Fibroblast of skin of left quadriceps (primary cell): ENCODE results near the gene PODXL2.
"Not testable (repeated sequence)": the region's sequence is repeated elsewhere in the genome, so short reads cannot be mapped to it uniquely, and the experiment has no call there.

Experiments
- DNase-seq, 2 experiments: peaks; one replicate each; pipeline ENCODE4 v3.0.0-alpha.2; 2013; ENCODE audit warnings: low read depth in 2 of 2

PODXL2 gene

DNA sequence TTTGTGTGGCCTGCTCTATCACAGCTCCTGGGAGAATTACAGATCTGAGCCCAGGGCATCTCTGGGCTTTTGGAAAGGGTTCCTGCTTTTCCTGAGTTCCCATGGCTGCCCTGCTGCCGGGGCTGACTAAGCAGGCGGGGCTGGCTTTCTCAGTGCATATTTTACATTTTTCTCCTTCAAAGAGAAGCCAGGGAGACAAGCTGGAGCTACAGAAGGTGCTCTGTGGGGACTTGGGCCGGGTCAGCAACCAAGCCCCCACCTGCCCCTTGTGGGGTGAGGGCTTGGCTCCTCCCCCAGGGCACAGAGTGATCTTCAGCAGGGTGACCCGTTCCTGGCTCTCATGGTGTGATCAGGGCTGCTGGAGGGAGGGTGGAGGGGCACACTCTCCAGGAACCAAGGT, 61.1 kb downstream of the PODXL2 start:
- peak; percentile 29 to 35 for DNase-seq

DNA sequence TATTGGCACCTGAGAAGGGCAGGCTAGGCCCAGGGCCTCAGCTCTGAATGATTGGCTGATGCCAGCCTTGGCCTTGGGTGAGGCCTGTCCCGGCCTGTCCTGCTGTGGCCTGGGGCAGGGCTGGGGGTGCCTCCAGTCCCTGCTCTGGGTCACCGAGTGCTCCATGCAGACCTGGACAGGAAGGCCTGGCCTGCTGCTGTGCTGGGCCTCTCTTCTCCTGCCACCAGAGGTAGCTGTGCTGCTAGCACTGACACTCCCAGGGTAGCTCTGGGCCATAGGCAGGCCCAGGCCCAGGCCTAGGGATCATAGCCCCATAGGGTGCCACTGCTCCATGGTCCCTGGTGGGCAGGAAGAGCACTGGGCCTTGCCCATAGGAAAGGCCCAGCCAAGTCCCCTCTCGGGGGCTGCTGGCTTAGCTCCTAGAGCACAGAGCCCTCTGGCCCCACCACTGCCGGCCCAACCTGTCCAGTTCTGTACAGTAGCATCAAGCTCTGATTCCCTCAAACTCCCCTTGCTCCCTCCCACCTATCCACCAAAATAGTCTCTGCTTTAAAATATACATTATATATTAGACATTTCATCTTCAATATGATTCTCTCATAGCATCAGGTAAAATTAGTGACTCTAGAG, 62.0 kb downstream of the PODXL2 start:
- peak in 1 of 2 experiments; percentile 30 for DNase-seq

DNA sequence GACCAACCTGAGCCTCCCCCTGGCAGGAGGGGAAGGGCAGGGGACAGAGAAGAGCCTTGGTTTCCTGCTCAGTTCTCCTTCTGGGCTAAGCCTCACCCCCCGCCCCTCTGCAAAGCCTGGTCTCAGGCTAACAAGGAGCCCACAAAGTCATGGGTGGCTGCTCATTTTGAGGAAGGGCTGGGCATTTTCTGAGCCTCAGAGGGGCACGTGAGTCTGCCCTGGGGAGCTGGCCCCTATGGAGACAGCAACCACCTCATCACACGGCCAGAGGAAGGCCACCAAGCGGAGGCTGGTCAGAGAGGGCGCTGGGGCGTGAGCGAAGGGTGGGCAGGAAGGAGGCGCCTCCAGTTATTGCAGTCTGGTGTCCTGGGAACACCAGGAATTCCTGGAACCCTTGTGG, 62.5 kb downstream of the PODXL2 start:
- no peak for DNase-seq

DNA sequence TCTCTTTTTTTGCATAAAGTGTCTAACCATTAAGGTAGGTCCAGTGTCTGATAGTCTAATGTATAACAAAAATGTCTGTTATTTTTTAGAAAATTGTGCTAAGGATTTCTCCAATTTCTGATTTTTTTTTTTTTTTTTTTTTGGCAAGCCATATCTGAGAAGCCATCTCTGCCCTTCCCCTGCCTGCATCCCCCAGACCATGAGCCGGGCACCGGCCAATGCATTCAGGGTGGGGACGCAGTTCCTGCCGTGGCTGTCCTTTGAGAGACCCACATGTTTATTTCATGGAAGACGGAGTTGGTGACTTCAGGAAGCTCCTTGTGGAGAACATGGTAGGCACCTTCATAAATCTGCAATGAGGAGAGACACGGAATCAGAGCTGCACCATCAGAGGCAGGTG, 63.0 kb downstream of the PODXL2 start:
- DNase-seq = no peak

DNA sequence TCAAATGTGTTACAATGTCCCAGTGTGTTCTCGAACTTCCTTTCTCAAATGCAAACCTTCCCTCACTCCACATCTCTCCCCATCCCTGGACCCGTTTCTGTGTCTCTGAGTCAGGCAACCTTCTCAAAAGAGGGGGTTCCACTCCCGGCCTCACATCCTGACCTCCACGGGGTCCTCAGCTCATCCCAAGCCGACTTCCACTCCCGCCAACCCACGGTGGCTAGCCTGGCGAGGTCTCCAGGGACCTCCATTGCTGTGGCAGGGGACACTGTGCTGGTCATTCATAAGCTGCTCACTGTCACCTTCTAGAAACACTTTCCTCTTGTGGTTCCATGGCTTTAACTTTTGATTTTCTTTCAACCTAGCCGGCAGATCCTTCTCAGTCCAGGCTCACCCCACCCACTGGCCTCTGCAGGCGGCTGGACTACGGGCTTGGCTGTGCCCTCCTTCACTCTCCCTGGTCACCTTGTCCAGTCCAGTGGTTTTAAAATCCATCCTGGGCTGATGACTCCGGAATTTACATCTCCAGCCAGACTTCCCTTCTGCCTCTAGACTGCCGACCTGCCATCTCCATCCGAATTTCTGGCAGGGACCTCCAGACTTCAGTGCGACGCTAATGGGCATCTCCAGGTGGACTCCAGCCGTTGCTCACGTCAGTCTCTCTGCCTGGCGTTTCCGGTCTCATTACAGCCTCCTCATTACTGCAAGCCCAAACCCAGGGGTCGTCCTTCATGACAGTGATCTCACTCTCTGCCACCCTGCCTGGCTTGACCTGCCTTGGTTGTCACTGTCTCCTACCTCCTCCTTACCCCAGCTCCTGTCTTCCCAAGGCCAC, 63.7 kb downstream of the PODXL2 start:
- DNase-seq = no peak

DNA sequence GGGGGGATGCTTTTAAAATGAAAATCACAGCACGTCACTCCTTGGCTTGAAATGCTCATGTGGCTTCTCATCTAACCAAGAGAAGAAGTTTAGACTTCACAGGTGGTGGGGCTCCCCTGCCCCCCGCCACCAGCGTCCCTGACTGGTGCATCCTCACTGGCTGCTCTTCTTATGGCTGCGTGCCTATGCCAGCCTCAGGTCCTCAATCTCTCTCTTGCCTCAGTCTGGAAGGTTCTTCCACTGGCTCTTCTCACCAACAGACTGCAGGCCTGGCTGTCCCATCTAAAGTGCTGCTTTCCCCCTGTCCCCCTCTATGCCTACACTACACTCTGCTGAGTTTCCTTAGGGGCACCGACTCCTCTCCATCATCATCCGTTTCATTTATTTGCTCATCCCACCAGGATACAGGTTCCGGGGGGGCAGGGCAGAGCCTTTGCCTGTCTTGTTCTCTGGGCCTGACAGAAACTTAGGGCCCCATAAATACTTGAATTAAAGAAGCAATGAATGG, 64.4 kb downstream of the PODXL2 start:
- no peak for DNase-seq

DNA sequence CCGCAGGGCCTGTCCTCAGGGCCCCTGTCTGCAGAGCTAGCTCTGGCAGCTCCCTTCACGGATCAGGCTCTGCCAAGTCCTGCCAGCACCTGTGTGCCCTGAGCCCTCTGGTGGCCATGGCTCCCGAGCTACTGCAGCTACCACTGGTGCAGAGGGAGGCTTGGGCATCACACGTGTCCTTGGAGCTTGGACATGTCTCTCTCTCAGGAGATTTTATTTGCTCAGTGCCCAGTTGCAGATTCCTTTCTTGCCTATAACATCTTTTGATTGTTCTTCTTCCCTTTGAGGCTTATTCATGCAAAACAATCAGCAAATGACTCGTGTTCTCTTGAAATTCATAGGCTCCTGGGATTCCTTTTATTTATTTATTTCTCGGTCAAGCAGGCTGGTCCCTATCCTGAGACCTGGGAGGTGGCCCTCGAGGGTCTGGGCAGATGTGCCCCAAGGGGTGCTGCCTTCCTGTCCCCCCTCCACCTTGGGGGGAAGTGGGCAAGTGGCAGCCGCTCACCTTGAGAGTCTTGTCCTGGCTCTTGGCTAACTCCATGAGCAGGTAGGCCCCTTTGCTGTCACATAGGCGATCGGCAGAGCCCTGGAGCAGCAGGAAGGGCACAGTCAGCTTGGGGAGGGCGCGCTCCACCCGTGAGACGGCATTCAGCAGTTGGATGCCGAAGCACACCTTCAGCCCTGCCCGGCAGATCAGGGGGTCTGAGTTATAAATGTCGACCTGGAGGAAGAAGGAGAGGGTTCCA, 65.7 kb downstream of the PODXL2 start:
- DNase-seq = no peak

DNA sequence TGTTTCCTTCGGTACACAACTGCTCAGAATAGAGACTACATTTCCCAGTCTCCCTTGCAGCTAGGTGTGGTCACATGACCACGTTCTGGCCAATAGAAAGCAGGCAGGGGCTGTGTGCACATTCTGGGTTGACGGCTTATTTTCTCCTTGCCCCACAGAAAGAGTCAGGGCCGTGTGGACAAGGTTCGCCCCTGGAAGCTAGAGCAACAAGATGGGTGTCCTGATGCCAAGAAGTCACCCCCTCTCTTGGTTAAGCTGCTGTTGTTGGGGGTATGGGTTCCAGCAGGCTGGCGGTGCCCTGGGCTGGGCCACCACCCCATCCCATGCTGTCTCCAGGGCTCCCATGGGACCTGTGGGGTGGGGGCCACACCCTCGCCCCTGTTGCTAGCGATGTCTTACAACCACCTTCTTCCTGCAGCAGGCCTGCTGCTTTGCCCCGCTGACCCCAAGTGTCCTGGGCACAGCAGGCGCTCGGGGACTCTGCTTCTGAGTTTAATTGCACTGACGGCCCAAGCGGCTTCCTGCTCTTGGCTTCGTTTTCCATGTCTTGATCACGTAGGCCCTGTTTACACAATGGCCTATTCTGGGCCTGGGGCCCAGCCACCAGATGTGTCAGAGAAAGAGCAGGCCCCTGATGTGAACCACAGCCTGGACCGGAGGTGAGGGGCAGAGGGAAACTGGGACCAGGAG, 68.7 kb downstream of the PODXL2 start:
- DNase-seq = peak; percentile 77 to 78

DNA sequence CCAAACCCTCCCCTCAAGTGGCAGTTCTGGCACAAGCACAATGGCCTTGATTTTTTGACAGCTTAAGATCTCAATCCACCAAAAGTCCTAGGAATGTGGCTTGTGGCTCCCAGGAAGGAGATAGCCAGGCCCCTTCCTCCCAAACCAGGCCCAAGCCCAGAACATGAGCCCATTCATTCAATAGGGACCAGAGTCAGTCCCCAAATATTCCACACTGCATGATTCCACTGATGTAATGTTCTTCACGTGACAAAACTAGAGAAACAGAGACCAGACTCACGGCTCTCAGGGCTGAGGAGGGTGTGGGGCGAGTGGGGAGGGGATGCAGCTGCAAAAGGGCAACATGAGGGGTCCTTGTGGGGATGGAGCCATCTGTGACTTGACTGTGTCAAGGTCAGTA, 69.3 kb downstream of the PODXL2 start:
- DNase-seq = no peak

DNA sequence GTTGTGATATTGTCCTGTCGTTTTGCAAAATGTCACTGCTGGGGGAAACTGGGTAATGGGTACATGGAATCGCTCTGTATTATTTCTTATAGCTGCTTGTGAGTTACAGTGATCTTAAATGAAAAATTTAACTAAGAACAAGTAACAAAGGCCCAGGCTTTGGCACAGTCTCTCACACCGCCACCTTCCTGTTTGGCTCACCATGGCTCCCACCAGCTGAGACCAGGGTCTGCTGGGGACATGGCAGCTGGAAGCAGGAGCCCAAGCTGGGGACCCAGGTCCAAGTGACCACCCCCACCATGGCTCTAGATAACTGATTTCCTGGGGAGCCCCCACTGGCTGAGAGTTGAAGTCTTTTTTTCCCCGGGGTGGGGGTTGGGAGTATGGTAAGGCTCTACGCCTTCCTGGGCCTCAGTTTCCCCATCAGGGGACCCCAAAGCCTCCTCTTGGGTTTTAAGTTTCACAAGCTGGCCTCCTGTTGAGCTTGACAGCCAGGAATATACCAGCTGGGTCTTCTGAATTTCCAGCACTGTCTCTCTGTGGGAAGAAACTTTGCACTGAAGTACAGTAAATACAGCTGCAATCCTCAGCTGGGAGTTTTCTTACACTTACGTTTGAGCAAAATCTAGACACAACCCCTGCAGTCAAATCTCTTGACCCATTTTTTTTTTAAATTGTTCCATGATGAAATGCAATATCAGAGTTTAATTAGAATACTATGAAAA, 69.9 kb downstream of the PODXL2 start:
- no peak for DNase-seq

DNA sequence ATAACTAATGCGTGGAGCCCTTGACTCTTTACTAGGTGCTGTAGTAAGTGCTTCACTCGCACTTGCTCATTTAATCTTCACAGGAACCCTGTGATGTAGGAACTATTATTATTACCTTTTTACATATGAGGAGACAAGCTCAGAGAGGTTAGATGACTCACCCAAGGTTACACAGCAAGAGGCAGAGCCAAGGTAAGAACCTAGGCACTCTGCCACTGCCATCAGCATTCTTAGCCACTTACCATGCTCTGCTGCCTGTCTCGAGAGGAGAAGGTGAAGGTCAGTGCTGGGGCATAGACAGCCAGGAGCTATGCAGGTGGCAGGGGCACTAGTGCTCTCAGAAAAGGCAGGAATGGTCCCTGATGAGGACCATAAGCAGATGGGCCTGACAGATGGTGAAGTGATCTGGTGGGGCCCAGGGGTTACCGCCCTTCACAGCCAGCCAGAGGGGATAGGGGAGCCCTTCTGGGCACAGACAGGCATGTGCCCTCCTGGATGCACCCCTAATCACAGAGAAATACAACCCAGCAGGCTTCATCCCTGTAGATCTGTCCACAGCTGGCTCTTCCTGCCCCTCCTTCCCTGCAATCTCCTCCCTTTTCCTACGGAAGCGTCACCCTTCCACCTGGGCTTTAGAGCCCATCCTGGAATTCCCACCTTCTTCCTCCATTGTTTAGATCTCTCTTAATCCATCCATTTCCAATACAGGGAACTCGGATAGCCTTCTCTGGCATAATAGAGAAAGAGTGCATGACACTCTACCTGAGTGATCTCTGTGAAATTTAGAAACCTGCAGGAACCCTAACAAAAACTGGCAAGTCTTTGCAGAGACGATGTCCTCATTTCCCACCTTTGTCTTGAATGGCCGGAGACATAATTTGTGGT, 70.7 kb downstream of the PODXL2 start:
- DNase-seq = no peak

DNA sequence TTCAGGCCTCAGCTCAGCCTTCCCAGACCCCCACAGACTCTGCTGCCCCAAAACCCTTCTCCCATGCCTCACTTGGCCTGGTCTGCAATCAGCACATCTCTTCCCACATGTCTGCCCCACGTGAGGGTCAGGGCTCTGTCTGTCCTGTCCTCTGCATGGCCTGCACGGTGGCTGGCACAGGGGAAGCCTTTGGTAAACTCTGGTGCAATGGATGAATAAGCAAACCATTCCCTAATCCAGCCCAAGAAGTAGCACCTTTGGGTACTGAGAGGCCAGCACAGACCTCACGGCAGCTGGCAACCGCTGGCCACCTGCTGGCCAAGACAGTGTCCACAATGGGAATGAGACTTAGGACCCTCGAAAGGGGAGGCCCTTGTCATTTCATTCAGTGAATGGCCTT, 71.4 kb downstream of the PODXL2 start:
- no peak for DNase-seq

DNA sequence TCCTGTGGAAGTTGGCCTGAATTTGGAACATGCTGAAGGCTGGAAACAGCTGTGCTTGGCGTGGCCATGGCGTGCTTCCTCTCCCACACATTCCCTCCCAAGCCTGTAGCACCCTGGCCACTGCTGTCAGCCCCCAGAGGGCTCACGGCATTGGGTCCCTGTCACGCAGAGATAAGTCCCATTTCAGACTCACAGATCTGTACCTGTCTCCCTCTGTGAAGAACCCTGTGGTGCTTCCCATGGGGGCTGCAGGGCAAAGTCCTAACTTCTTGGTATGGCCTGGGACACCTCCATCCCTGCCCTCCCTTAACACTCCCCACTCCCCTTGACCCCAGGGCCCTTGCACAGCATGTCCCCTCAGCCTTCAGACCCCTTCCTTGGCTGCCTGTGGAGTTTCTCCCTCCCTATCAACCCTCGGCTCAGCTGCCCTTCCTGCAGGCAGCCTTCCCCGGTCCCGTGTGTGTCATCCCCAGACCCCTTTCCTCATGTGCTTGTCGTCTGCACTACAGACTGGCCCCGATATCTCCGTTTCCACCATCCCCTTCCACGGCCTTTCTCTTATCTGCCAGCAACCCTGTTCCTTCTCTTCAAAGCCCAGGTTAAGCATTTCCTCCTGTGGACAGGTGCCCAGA, 72.4 kb downstream of the PODXL2 start:
- DNase-seq = no peak

DNA sequence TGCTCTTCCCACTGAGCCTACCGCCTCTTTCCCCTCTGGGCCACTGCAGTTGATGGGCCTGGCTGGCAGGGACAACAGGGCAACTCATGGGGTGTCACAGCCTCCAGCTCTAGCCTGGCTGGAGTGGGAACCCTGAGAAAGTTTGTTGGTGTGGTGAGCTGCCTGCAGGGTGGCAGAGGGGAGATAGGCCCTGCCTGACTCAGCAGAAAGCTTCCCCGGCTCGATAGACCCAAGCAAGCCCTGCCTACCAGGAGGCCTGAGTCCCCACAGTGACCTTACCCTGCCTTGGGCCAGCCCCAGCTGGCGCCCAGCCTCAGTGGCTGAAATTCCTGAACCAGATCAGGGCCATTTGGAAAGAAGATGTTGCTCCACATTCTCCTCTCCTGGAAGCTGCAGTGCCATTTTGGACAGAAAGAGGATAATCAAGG, 73.2 kb downstream of the PODXL2 start:
- DNase-seq = no peak

DNA sequence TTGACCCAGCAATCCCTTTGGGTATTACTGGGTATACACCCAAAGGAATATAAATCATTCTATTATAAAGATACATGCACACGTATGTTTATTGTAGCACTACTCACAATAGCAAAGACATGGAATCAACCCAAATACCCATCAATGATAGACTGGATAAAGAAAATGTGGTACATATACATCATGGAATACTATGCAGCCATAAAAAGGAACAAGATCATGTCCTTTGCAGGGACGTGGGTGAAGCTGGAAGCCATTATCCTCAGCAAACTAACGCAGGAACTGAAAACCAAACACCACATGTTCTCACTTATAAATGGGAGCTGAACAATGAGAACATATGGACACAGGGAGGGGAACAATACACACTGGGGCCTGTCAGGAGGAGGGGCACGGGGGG, 75.9 kb downstream of the PODXL2 start:
- not testable (repeated sequence) for DNase-seq

DNA sequence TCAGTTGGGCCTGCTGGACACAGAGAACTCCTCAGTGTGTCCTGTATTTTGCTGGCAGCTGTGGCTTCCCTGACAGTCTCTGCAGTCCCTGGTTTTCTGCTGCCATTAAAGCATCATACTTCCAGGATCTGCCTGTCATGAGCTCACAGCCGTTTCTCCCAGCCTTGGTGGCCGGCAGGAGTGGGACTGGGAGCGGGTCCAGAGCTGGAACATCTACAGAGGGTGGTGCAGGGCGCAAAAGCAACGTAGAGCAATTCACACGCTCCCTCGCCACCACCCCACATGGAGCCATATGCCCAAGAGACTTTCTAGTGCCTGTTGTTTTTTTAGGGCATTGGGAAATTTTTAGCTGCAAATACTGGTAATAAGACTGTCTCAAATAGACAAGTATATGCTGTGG, 77.3 kb downstream of the PODXL2 start:
- no peak for DNase-seq

DNA sequence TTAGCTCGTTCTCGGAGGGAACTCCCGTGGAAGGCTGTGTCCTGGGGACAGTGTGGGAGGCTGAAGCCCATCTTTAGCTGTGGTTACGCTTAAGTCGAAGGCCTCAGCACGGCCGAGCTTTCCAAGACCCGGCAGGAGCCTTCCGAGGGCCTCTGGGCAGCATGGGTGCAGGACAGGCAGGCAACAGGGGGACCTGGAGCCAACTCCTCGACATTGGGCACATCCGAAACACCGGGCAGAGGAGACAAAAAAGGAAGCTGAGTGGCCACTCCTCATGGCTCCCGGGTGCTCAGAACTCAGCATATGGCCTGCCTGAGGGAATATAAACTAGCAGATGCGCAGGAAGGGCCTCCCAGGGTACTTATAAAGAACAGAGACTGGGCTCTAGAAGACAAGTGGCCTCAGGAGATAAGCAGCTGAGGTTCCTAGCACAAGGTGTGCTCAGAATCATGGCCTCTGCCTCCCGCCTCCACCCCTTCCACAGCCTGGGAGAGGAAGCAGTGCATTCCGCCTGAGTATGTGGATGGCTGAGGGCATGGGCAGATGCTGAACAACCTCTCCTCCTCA, 77.9 kb downstream of the PODXL2 start:
- no peak for DNase-seq

DNA sequence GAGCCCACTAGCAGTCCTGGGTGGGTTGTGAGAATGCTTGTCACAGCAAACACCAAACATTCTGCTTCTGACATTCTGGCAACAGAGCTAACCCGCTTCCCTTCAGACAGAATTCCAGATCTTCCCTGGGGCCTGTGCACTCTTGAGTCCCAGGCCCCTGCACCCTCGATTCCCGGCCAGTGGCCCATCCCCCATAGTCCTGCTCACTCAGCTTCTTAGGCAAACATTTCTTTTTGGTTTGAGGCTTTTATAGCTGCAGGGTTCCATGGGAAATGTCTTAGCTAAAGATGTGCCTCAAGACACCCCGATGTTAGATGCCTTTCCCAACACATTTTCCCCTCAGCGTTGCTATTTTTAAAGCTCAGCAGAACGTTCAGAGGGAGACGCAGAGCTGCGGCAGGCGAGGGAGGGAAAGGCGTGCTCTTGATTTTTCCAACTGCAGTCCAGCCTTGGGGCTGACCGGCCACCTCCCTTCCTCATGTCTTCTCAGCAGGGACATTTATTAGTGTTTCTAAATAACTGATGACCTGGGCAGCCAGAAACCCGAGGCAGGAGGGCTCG, 78.9 kb downstream of the PODXL2 start:
- no peak for DNase-seq

DNA sequence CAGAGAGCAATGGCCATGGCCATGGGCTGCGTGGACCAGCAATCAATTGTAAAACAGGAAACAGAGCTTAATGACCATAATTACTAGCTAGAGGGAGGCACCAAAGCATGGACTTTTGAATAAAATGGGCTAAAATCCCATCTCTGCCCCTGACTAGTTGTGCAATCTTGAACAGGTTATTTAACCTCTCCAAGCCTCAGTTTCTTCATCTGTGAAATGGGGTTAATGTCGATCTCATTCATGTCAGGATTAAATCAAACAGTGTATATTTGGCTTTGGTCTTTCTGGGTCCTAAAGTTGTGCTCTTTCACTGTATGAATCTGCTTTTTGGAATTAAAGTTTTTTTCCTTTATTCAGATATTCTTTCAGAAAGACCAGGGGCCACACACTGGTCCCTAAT, 79.9 kb downstream of the PODXL2 start:
- DNase-seq = no peak
